ENCODE data around the gene ZRANB3.

ZRANB3 gene

GRCh38 chr2:135238651-135239050 lies 292.4 kb downstream of the ZRANB3 start:
- Histone ChIP-seq H3K36me3 (replicated peaks in 1 of 2; ENCODE audit: control insufficient read depth in 2 of 2, insufficient read depth in 2 of 2, low read length in 2 of 2) (no peaks in the 10 kb centered on the region), H2BK12ac (ENCODE audit: low read length) (no peak overlapping the region), H4K8ac (ENCODE audit: low read depth, low read length) (no peak overlapping the region), H3K79me1 (ENCODE audit: low read depth, low read length) (no peaks in the 10 kb centered on the region), H2BK120ac (ENCODE audit: low read depth, low read length) (no peak overlapping the region), H3K4me2 (ENCODE audit: insufficient read depth, low read length, poor library complexity, severe bottlenecking) (no peak overlapping the region), H2AFZ (ENCODE audit: low read length) (no peak overlapping the region), H4K91ac (ENCODE audit: low read depth, low read length, poor library complexity) (no peak overlapping the region), H3K9ac (ENCODE audit: low read depth, low read length, poor library complexity) (no peak overlapping the region), H2BK15ac (ENCODE audit: low read length) (no peak overlapping the region), H3K4me1 (ENCODE audit: control insufficient read depth in 2 of 2, insufficient read depth in 1 of 2, low read depth in 1 of 2, low read length in 2 of 2) (no peaks in the 10 kb centered on the region), H3K27me3 (ENCODE audit: control insufficient read depth in 3 of 3, insufficient read depth in 3 of 3, low read depth in 1 of 3, low read length in 3 of 3) (no peaks in the 10 kb centered on the region), H2AK5ac (ENCODE audit: low read depth, low read length) (no peak overlapping the region), H3K18ac (ENCODE audit: low read length) (no peak overlapping the region), H2BK5ac (ENCODE audit: low read length) (no peak overlapping the region), H3K27ac (replicated peaks; ENCODE audit: low read length) (no peak overlapping the region), H3K4ac (ENCODE audit: low read length) (no peak overlapping the region), H3K14ac (ENCODE audit: low read length) (no peak overlapping the region), H3K9me3 (replicated peaks in 1 of 2; ENCODE audit: control insufficient read depth in 2 of 2, insufficient read depth in 1 of 2, low read depth in 1 of 2, low read length in 2 of 2) (no peaks in the 10 kb centered on the region), H3K4me3 (ENCODE audit: low read length in 2 of 2) (no peak overlapping the region), H3K23ac (ENCODE audit: low read depth, low read length, poor library complexity) (no peak overlapping the region)
- no CpG with 5 or more reads among the region's 2 CpGs for WGBS, 2 donors (ENCODE audit: extremely low coverage in 2 of 2, insufficient read length in 2 of 2, insufficient replicate concordance in 1 of 2)
- DNase-seq (ENCODE audit: low spot score): no peak

GRCh38 chr2:135230150-135230549 lies 300.9 kb downstream of the ZRANB3 start:
- H4K8ac ChIP-seq (ENCODE audit: low read depth, low read length): no peak overlapping the region
- no peak for DNase-seq (ENCODE audit: low spot score)
- no peak overlapping the region for H4K91ac ChIP-seq (ENCODE audit: low read depth, low read length, poor library complexity)
- no peak overlapping the region for H3K23ac ChIP-seq (ENCODE audit: low read depth, low read length, poor library complexity)
- peaks cover 4 to 12% of the 10 kb centered on the region in 2 donors for H3K36me3 ChIP-seq (replicated peaks in 1 of 2; ENCODE audit: control insufficient read depth in 2 of 2, insufficient read depth in 2 of 2, low read length in 2 of 2)
- no peak overlapping the region for H2BK15ac ChIP-seq (ENCODE audit: low read length)
- no peak overlapping the region for H3K9ac ChIP-seq (ENCODE audit: low read depth, low read length, poor library complexity)
- no peaks in the 10 kb centered on the region for H3K4me1 ChIP-seq (ENCODE audit: control insufficient read depth in 2 of 2, insufficient read depth in 1 of 2, low read depth in 1 of 2, low read length in 2 of 2)
- no peak overlapping the region for H3K18ac ChIP-seq (ENCODE audit: low read length)
- H3K27me3 ChIP-seq (ENCODE audit: control insufficient read depth in 3 of 3, insufficient read depth in 3 of 3, low read depth in 1 of 3, low read length in 3 of 3): no peaks in the 10 kb centered on the region
- H3K14ac ChIP-seq (ENCODE audit: low read length): no peak overlapping the region
- H2BK120ac ChIP-seq (ENCODE audit: low read depth, low read length): no peak overlapping the region
- no CpG with 5 or more reads among the region's 1 CpG for WGBS, 2 donors (ENCODE audit: extremely low coverage in 2 of 2, insufficient read length in 2 of 2, insufficient replicate concordance in 1 of 2)
- H3K27ac ChIP-seq (replicated peaks; ENCODE audit: low read length): no peak overlapping the region
- H3K4me3 ChIP-seq (ENCODE audit: low read length in 2 of 2): no peak overlapping the region
- H2BK12ac ChIP-seq (ENCODE audit: low read length): no peak overlapping the region
- no peaks in the 10 kb centered on the region for H3K79me1 ChIP-seq (ENCODE audit: low read depth, low read length)
- H2AK5ac ChIP-seq (ENCODE audit: low read depth, low read length): no peak overlapping the region
- H3K9me3 ChIP-seq (replicated peaks in 1 of 2; ENCODE audit: control insufficient read depth in 2 of 2, insufficient read depth in 1 of 2, low read depth in 1 of 2, low read length in 2 of 2): peaks cover 0 to 3% of the 10 kb centered on the region in 2 donors
- H3K4me2 ChIP-seq (ENCODE audit: insufficient read depth, low read length, poor library complexity, severe bottlenecking): no peak overlapping the region
- H3K4ac ChIP-seq (ENCODE audit: low read length): no peak overlapping the region
- no peak overlapping the region for H2BK5ac ChIP-seq (ENCODE audit: low read length)
- no peak overlapping the region for H2AFZ ChIP-seq (ENCODE audit: low read length)

GRCh38 chr2:135227386-135227785 lies 303.6 kb downstream of the ZRANB3 start:
- Histone ChIP-seq H3K18ac (ENCODE audit: low read length) (no peak overlapping the region), H3K9ac (ENCODE audit: low read depth, low read length, poor library complexity) (no peak overlapping the region), H2BK120ac (ENCODE audit: low read depth, low read length) (no peak overlapping the region), H3K27ac (replicated peaks; ENCODE audit: low read length) (no peak overlapping the region), H4K8ac (ENCODE audit: low read depth, low read length) (no peak overlapping the region), H3K79me1 (ENCODE audit: low read depth, low read length) (no peaks in the 10 kb centered on the region), H2BK15ac (ENCODE audit: low read length) (no peak overlapping the region), H3K4me3 (ENCODE audit: low read length in 2 of 2) (no peak overlapping the region), H2AK5ac (ENCODE audit: low read depth, low read length) (no peak overlapping the region), H3K23ac (ENCODE audit: low read depth, low read length, poor library complexity) (no peak overlapping the region), H3K4me1 (ENCODE audit: control insufficient read depth in 2 of 2, insufficient read depth in 1 of 2, low read depth in 1 of 2, low read length in 2 of 2) (no peaks in the 10 kb centered on the region), H3K14ac (ENCODE audit: low read length) (no peak overlapping the region), H3K4ac (ENCODE audit: low read length) (no peak overlapping the region), H3K36me3 (replicated peaks in 1 of 2; ENCODE audit: control insufficient read depth in 2 of 2, insufficient read depth in 2 of 2, low read length in 2 of 2) (peaks cover 4 to 12% of the 10 kb centered on the region in 2 donors), H3K4me2 (ENCODE audit: insufficient read depth, low read length, poor library complexity, severe bottlenecking) (no peak overlapping the region), H3K9me3 (replicated peaks in 1 of 2; ENCODE audit: control insufficient read depth in 2 of 2, insufficient read depth in 1 of 2, low read depth in 1 of 2, low read length in 2 of 2) (peaks cover 0 to 3% of the 10 kb centered on the region in 2 donors), H2AFZ (ENCODE audit: low read length) (no peak overlapping the region), H4K91ac (ENCODE audit: low read depth, low read length, poor library complexity) (no peak overlapping the region), H3K27me3 (ENCODE audit: control insufficient read depth in 3 of 3, insufficient read depth in 3 of 3, low read depth in 1 of 3, low read length in 3 of 3) (no peaks in the 10 kb centered on the region), H2BK12ac (ENCODE audit: low read length) (no peak overlapping the region), H2BK5ac (ENCODE audit: low read length) (no peak overlapping the region)
- DNase-seq (ENCODE audit: low spot score): no peak
- WGBS, 2 donors (ENCODE audit: extremely low coverage in 2 of 2, insufficient read length in 2 of 2, insufficient replicate concordance in 1 of 2): no CpG with 5 or more reads among the region's 1 CpG

GRCh38 chr2:135226961-135227360 lies 304.1 kb downstream of the ZRANB3 start:
- Histone ChIP-seq H2AFZ (ENCODE audit: low read length) (no peak overlapping the region), H3K4ac (ENCODE audit: low read length) (no peak overlapping the region), H3K18ac (ENCODE audit: low read length) (no peak overlapping the region), H2BK120ac (ENCODE audit: low read depth, low read length) (no peak overlapping the region), H2BK15ac (ENCODE audit: low read length) (no peak overlapping the region), H3K9ac (ENCODE audit: low read depth, low read length, poor library complexity) (no peak overlapping the region), H4K91ac (ENCODE audit: low read depth, low read length, poor library complexity) (no peak overlapping the region), H4K8ac (ENCODE audit: low read depth, low read length) (no peak overlapping the region), H2AK5ac (ENCODE audit: low read depth, low read length) (no peak overlapping the region), H3K27ac (replicated peaks; ENCODE audit: low read length) (no peak overlapping the region), H3K27me3 (ENCODE audit: control insufficient read depth in 3 of 3, insufficient read depth in 3 of 3, low read depth in 1 of 3, low read length in 3 of 3) (no peaks in the 10 kb centered on the region), H3K9me3 (replicated peaks in 1 of 2; ENCODE audit: control insufficient read depth in 2 of 2, insufficient read depth in 1 of 2, low read depth in 1 of 2, low read length in 2 of 2) (peaks cover 0 to 3% of the 10 kb centered on the region in 2 donors), H2BK5ac (ENCODE audit: low read length) (no peak overlapping the region), H2BK12ac (ENCODE audit: low read length) (no peak overlapping the region), H3K4me3 (ENCODE audit: low read length in 2 of 2) (no peak overlapping the region), H3K23ac (ENCODE audit: low read depth, low read length, poor library complexity) (no peak overlapping the region), H3K36me3 (replicated peaks in 1 of 2; ENCODE audit: control insufficient read depth in 2 of 2, insufficient read depth in 2 of 2, low read length in 2 of 2) (peaks cover 4 to 12% of the 10 kb centered on the region in 2 donors), H3K14ac (ENCODE audit: low read length) (no peak overlapping the region), H3K4me2 (ENCODE audit: insufficient read depth, low read length, poor library complexity, severe bottlenecking) (no peak overlapping the region), H3K79me1 (ENCODE audit: low read depth, low read length) (no peaks in the 10 kb centered on the region), H3K4me1 (ENCODE audit: control insufficient read depth in 2 of 2, insufficient read depth in 1 of 2, low read depth in 1 of 2, low read length in 2 of 2) (no peaks in the 10 kb centered on the region)
- DNase-seq (ENCODE audit: low spot score): no peak
- no CpG with 5 or more reads among the region's 1 CpG for WGBS, 2 donors (ENCODE audit: extremely low coverage in 2 of 2, insufficient read length in 2 of 2, insufficient replicate concordance in 1 of 2)
